Measurements from ENCODE around the gene CNTFR. TPM values are rescaled to one million over a fixed set of nuclear protein-coding genes. Genes with fewer than 3 reads are reported as not detected.

The CNTFR gene
- total RNA-seq, 4 donors from 2014 or later = 1.7 to 24.6 (median 15.6) TPM

- H3K4me3 ChIP-seq = no peak overlapping the region
- H3K4me1 ChIP-seq = peaks cover 0 to 5% (median 0%) of the 10 kb centered on the region in 4 donors
- H3K36me3 ChIP-seq = no peaks in the 10 kb centered on the region
- no peaks in the 10 kb centered on the region for H3K27me3 ChIP-seq
- TF ChIP-seq POLR2A (IDR thresholded peaks at IDR 0.05) (no peak), CTCF (IDR thresholded peaks at IDR 0.05) (no peak)
- H3K9me3 ChIP-seq = no peaks in the 10 kb centered on the region
- H3K27ac ChIP-seq = no peak overlapping the region
- no peak for DNase-seq
Measured at GRCh38 chr9:34554211-34555001, 35.1 kb downstream of the CNTFR start.

GRCh38 chr9:34553511-34554021 lies 36.0 kb downstream of the CNTFR start:
- no peaks in the 10 kb centered on the region for H3K27me3 ChIP-seq
- peak in 1 of 3 donors; percentile 32 for DNase-seq
- H3K4me3 ChIP-seq = no peak overlapping the region
- H3K36me3 ChIP-seq = no peaks in the 10 kb centered on the region
- H3K4me1 ChIP-seq = no peaks in the 10 kb centered on the region
- H3K27ac ChIP-seq = no peak overlapping the region
- TF ChIP-seq POLR2A (IDR thresholded peaks at IDR 0.05) = no peak
- no peak for TF ChIP-seq CTCF (IDR thresholded peaks at IDR 0.05)
- no peaks in the 10 kb centered on the region for H3K9me3 ChIP-seq

- no peaks in the 10 kb centered on the region for H3K4me1 ChIP-seq
- H3K9me3 ChIP-seq = no peaks in the 10 kb centered on the region
- H3K27ac ChIP-seq = no peak overlapping the region
- no peak for DNase-seq
- H3K27me3 ChIP-seq = no peaks in the 10 kb centered on the region
- no peaks in the 10 kb centered on the region for H3K36me3 ChIP-seq
- no peak for TF ChIP-seq POLR2A (IDR thresholded peaks at IDR 0.05)
- TF ChIP-seq CTCF (IDR thresholded peaks at IDR 0.05) = no peak
- no peak overlapping the region for H3K4me3 ChIP-seq
Measured at GRCh38 chr9:34552986-34553385, 36.5 kb downstream of the CNTFR start.

- DNase-seq = peak in 1 of 3 donors; percentile 34
- no peaks in the 10 kb centered on the region for H3K4me1 ChIP-seq
- H3K27ac ChIP-seq = no peak overlapping the region
- no peak overlapping the region for H3K4me3 ChIP-seq
- TF ChIP-seq CTCF (IDR thresholded peaks at IDR 0.05) (no peak), POLR2A (IDR thresholded peaks at IDR 0.05) (no peak)
- H3K36me3 ChIP-seq = no peaks in the 10 kb centered on the region
- H3K9me3 ChIP-seq = no peaks in the 10 kb centered on the region
- H3K27me3 ChIP-seq = no peaks in the 10 kb centered on the region
Measured at GRCh38 chr9:34552606-34552981, 36.9 kb downstream of the CNTFR start.

- H3K9me3 ChIP-seq = no peaks in the 10 kb centered on the region
- H3K27me3 ChIP-seq = no peaks in the 10 kb centered on the region
- H3K27ac ChIP-seq = no peak overlapping the region
- no peak overlapping the region for H3K4me3 ChIP-seq
- H3K4me1 ChIP-seq = no peaks in the 10 kb centered on the region
- DNase-seq = peak in 2 of 3 donors; percentile 31 to 40
- H3K36me3 ChIP-seq = no peaks in the 10 kb centered on the region
- TF ChIP-seq CTCF (IDR thresholded peaks at IDR 0.05) = no peak
- no peak for TF ChIP-seq POLR2A (IDR thresholded peaks at IDR 0.05)
Measured at GRCh38 chr9:34551751-34552605, 37.5 kb downstream of the CNTFR start.

All from Peyer's patch (tissue), 4 donors.